ENCODE results near the gene RAB11FIP3.

- TF ChIP-seq ZBTB7A (CRISPR knock-in tag; IDR thresholded peaks at IDR 0.05): no peak
- TF ChIP-seq RAD51 (IDR thresholded peaks at IDR 0.05; ENCODE audit: borderline replicate concordance): no peak
- TF ChIP-seq ZNF562 (CRISPR knock-in tag; IDR thresholded peaks at IDR 0.05; ENCODE audit: borderline replicate concordance): no peak
- no peak for TF ChIP-seq HDAC6 (IDR thresholded peaks at IDR 0.05; ENCODE audit: low read depth, low read length)
- no peak for TF ChIP-seq ZNF775 (CRISPR knock-in tag; IDR thresholded peaks at IDR 0.05; ENCODE audit: borderline replicate concordance)
- TF ChIP-seq ZNF639 (CRISPR knock-in tag; conservative IDR thresholded peaks at IDR 0.05): no peak
- no peak for TF ChIP-seq YY1 (IDR thresholded peaks at IDR 0.05; ENCODE audit: insufficient read depth, insufficient replicate concordance, low read depth, low read length)
- TF ChIP-seq FUBP1 (CRISPR knock-in tag; IDR thresholded peaks at IDR 0.05; ENCODE audit: borderline replicate concordance): no peak
- TF ChIP-seq CTCF (CRISPR knock-in tag; IDR thresholded peaks at IDR 0.05): peak; percentile 71
- no peak for TF ChIP-seq FLYWCH1 (CRISPR knock-in tag; IDR thresholded peaks at IDR 0.05)
- no peak for TF ChIP-seq JUND (CRISPR knock-in tag; IDR thresholded peaks at IDR 0.05)
- TF ChIP-seq ZNF329 (CRISPR knock-in tag; IDR thresholded peaks at IDR 0.05; ENCODE audit: low read depth): no peak
- TF ChIP-seq GABPA (IDR thresholded peaks at IDR 0.05; ENCODE audit: low read depth, low read length): no peak
- no peak for TF ChIP-seq GABPA (CRISPR knock-in tag; IDR thresholded peaks at IDR 0.05; ENCODE audit: low read depth)
These were observed 69.8 kb downstream of the RAB11FIP3 start for GRCh38 chr16:495127-495748.
